AG08396 (cell line): ENCODE results near the gene LPIN3.

ENCODE experiments used
- DNase-seq: peaks from one replicate; pipeline ENCODE4 v3.0.0; 2012; ENCODE audit warnings: low spot score, mixed read lengths

Gene LPIN3

GRCh38 chr20:41366546-41367392 is 26.1 kb downstream of the LPIN3 start, which contains the start of gene EMILIN3:
Gene EMILIN3, minus strand, starts transcription at chr20:41366818. Its CDS starts 184 bp downstream, at chr20:41366634.
- DNase-seq: no peak

- no peak for DNase-seq
Measured at GRCh38 chr20:41367393-41367695, 26.7 kb downstream of the LPIN3 start.

GRCh38 chr20:41367956-41368355 is 27.3 kb downstream of the LPIN3 start:
- no peak for DNase-seq

GRCh38 chr20:41369673-41370072 is 29.1 kb downstream of the LPIN3 start:
- DNase-seq: no peak

- no peak for DNase-seq
Measured at GRCh38 chr20:41370176-41370575, 29.6 kb downstream of the LPIN3 start.

GRCh38 chr20:41371371-41371770 is 30.8 kb downstream of the LPIN3 start:
- DNase-seq: no peak

- no peak for DNase-seq
Measured at GRCh38 chr20:41373251-41373783, 32.7 kb downstream of the LPIN3 start.

GRCh38 chr20:41373931-41374920 is 33.6 kb downstream of the LPIN3 start:
- DNase-seq: no peak

GRCh38 chr20:41375846-41376245 is 35.2 kb downstream of the LPIN3 start:
- DNase-seq: no peak

- no peak for DNase-seq
Measured at GRCh38 chr20:41376349-41376748, 35.7 kb downstream of the LPIN3 start.

GRCh38 chr20:41377275-41377674 is 36.7 kb downstream of the LPIN3 start:
- DNase-seq: no peak

GRCh38 chr20:41379551-41379950 is 38.9 kb downstream of the LPIN3 start:
- DNase-seq: no peak

- DNase-seq: no peak
Measured at GRCh38 chr20:41380551-41381193, 40.1 kb downstream of the LPIN3 start.

GRCh38 chr20:41382791-41383305 is 42.2 kb downstream of the LPIN3 start:
- no peak for DNase-seq

GRCh38 chr20:41386502-41387427 is 46.1 kb downstream of the LPIN3 start:
- no peak for DNase-seq

GRCh38 chr20:41387444-41387851 is 46.8 kb downstream of the LPIN3 start:
- DNase-seq: no peak

GRCh38 chr20:41390889-41391288 is 50.3 kb downstream of the LPIN3 start:
- DNase-seq: no peak

- DNase-seq: no peak
Measured at GRCh38 chr20:41391587-41392001, 51.0 kb downstream of the LPIN3 start.

GRCh38 chr20:41392295-41392694 is 51.7 kb downstream of the LPIN3 start:
- no peak for DNase-seq

GRCh38 chr20:41392871-41393704 is 52.5 kb downstream of the LPIN3 start:
- no peak for DNase-seq
